ENCODE results near the gene TMEM202. TPM values are rescaled to one million over a fixed set of nuclear protein-coding genes. Genes with fewer than 3 reads are reported as not detected.

The TMEM202 gene
- total RNA-seq, 2 experiments from 2014 or later: not detected

GRCh38 chr15:72451224-72451623, 53.1 kb downstream of the TMEM202 start:
- Mint-ChIP-seq H3K27me3 (peaks cover 20% of the 10 kb centered on the region), H3K36me3 (ENCODE audit: low read depth) (no peaks in the 10 kb centered on the region), H3K4me3 (no peak overlapping the region), H3K4me1 (no peaks in the 10 kb centered on the region), H3K9me3 (no peaks in the 10 kb centered on the region), H3K27ac (no peak overlapping the region)
- POLR2A ChIA-PET: no interaction called here
- no peak for DNase-seq
- CTCF ChIA-PET: no interaction called here

GRCh38 chr15:72456684-72457083, 58.6 kb downstream of the TMEM202 start:
- Mint-ChIP-seq H3K27ac (no peak overlapping the region), H3K36me3 (ENCODE audit: low read depth) (no peaks in the 10 kb centered on the region)

More at GRCh38 chr15:72456684-72457083, 58.6 kb downstream of the TMEM202 start:
- peaks cover 4% of the 10 kb centered on the region for H3K4me1 Mint-ChIP-seq
- POLR2A ChIA-PET: no interaction called here
- no peak for DNase-seq
- H3K27me3 Mint-ChIP-seq: peaks cover 11% of the 10 kb centered on the region
- no peak overlapping the region for H3K4me3 Mint-ChIP-seq
- no peaks in the 10 kb centered on the region for H3K9me3 Mint-ChIP-seq
- CTCF ChIA-PET: interaction anchor here (0.6 to 0.7 kb wide), 2 partner anchors 11 to 193 kb away, joined by 3 to 4 read pairs; no protein-coding TSS in a partner anchor

Other genes starting within 250 kb of the TMEM202 start
- not detected for gene GRAMD2A, start 200.5 kb upstream of the TMEM202 start, total RNA-seq
- gene PKM, start 167.1 kb upstream of the TMEM202 start, total RNA-seq: 1,000 to 10,000 TPM; 1,098 to 1,149 TPM
- gene PARP6, start 125.8 kb upstream of the TMEM202 start, total RNA-seq: 10 to 100 TPM; 62.9 to 69.2 TPM
- 1 to 10 TPM; 1.0 to 1.2 TPM for gene CELF6, start 78.1 kb upstream of the TMEM202 start, total RNA-seq
- gene HEXA, start 22.3 kb upstream of the TMEM202 start, total RNA-seq: 10 to 100 TPM; 83.6 to 94.1 TPM
- 100 to 1,000 TPM; 127 to 137 TPM for gene ARIH1, start 76.0 kb downstream of the TMEM202 start, total RNA-seq

Data from activated CD4-positive, alpha-beta T cell treated with anti-CD3 and anti-CD28 coated beads, Interleukin-2, amount 10 ng/mL, durations not matched to agents 7 days and 5 days (primary cell).